Mesangial cell (primary cell): Measurements from ENCODE around the gene PDXK. TPM values are rescaled to one million over a fixed set of nuclear protein-coding genes. Genes with fewer than 3 reads are reported as not detected.

Source experiments
- total RNA-seq: library from RNA; depleted of rRNA; stranded (reverse); fragments of >200 nt; gene quantifications from 2 replicates; pipeline ENCODE4 v1.2.3, GENCODE V29; 2015

Gene PDXK
- 130 and 346 TPM in 2 replicates for total RNA-seq

GRCh38 chr21:43718872-43719747, at the start of gene PDXK:
TSS of gene PDXK (plus strand) at chr21:43719129. CDS start at chr21:43719295, 166 bp downstream.

GRCh38 chr21:43775795-43776430, 57.0 kb downstream of the PDXK start, which contains the start of gene CSTB:
TSS of gene CSTB (minus strand) at chr21:43776308. CDS start at chr21:43776269, 39 bp downstream.

GRCh38 chr21:43789276-43790009, 70.5 kb downstream of the PDXK start, which contains the start of gene RRP1:
TSS of gene RRP1 (plus strand) at chr21:43789577. CDS start at chr21:43789630, 53 bp downstream.

Other genes with a start within 250 kb of the PDXK start
- 1.1 and 1.3 TPM in 2 replicates for gene HSF2BP, start 59.6 kb upstream of the PDXK start, total RNA-seq
- gene RRP1B, start 59.6 kb upstream of the PDXK start, total RNA-seq, result 26.9 and 38.9 TPM in 2 replicates
- gene CSTB, start 57.2 kb downstream of the PDXK start, total RNA-seq, result 8.5 and 24.5 TPM in 2 replicates
- 20.7 and 31.8 TPM in 2 replicates for gene RRP1, start 70.4 kb downstream of the PDXK start, total RNA-seq
- 55.6 and 57.8 TPM in 2 replicates for gene AGPAT3, start 146.1 kb downstream of the PDXK start, total RNA-seq